GM18505 (cell line): ENCODE results near the gene DUOXA1.
"Not testable (repeated sequence)": the region's sequence is repeated elsewhere in the genome, so short reads cannot be mapped to it uniquely, and the experiment has no call there.

Experiments used
- ATAC-seq: cut with Tn5 transposase; IDR thresholded peaks from one replicate; pipeline ENCODE4 v1.9.1; 2021; ENCODE audit not compliant: unreplicated experiment
- POLR2A ChIP-seq: IDR thresholded peaks from 4 replicates; pipeline ENCODE4 v1.6.1; 2011; ENCODE audit warnings: borderline replicate concordance; ENCODE audit not compliant: insufficient read depth, insufficient read length; ENCODE audit errors: extremely low read depth

Gene DUOXA1

DNA sequence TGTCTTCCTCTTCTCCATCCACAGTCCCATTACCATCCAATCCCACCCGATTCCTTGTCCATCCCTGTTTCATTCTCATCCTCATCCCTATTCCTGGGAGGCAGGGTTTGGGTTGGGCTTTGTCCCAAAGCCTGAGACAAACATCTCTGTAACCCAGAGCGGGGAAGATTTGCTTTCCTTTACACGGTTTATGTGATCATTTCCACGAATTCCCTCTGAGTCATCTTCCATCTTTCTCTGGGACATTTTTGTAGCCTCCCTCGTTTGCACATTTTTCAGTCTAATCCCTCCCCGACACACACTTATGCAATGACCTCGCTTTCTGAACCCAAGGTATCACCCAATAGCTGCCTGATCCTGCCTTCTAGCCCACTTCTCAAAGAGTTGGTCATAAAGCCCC lies 38.5 kb downstream of the DUOXA1 start:
- no peak for ATAC-seq
- TF ChIP-seq POLR2A = no peak

DNA sequence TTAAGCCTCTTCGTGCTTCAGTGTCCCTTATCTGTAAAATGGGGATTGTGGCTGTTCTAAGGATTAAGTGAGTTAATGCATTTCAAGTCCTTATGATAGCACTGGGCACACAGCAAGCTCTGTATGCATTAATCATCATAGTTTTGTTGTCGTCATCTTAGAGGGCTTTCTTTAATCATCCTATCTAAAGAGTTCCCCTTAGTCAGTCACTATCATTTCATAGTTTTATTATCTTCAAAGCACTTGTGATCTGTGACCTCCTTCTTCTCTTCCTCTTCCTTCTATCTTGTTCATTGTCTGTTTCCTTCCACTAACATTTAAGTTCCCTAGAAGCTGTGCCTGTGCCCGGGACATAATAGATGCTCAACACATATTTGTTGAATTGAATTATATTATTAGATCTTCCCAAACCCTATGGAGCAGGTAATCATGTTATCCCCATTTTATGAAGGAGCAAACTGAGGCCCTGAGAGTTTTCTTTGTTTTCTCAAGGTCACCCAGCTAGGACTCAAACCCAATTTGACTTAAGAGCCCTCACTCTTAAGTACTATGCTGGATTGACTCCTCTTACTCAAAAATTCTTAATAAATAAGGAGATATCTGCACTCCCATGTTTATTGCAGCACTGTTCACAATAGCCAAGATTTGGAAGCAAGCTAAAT lies 39.8 kb downstream of the DUOXA1 start:
- TF ChIP-seq POLR2A = no peak
- no peak for ATAC-seq

DNA sequence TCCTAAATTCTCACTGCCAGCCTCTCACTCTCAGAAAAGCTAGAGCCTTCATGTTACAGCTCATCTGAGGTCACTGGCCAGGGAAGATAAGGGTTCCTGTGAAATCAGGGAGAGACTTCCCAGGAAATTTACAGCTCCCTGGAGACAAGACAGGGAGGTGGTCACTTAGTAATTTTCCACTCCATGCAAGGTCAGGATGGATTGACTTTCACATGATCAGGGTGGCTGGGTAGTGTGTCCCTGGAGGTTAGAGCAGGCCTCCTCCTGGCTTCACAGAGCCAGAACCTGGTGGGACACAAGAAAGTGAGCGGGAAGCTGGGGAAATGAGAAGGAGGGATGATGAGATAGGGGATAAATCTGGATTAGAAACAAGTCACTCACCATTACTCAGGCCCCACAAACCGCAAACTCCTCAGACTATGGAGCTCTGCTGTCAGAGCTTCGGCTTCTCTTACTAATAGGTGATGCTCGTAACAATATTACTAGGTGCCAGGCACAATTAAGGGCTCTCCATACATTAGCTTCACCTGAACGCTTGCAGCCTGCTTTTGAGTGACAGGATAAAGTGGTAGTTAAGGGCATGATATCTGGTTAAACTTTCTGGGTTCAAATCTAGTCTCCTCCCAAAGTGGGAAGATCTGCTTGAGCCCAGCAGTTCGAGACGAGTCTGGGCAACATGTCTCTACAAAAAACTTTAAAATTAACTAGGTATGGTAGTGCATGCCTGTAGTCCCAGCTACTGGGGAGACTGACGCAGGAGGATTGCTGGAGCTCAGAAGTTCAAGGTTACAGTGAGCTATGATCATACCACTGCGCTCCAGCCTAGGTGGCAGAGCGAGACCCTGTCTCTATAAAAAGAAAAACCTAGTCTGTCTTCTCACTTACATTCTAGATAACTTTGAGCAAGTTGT lies 40.6 kb downstream of the DUOXA1 start:
- ATAC-seq = no peak
- TF ChIP-seq POLR2A = no peak

DNA sequence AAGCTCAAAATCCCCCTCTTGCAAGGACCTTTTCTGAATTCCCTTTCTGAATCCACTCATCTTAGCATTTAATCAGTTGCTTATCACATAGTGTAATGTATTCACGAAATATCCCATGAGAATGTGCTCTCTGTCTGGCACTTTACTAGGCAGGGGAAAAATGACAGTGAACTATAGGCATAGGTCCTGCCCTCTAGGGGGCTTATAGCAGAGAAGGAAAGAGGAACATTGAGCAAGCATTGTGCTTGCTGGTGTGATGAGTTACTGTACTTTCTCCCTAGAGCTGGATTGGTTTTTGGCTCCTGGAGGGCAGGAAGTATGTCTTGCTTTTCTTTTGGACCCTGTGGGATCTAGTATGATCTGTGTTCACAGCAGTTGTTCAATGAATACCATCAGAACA lies 42.2 kb downstream of the DUOXA1 start:
- no peak for ATAC-seq

DNA sequence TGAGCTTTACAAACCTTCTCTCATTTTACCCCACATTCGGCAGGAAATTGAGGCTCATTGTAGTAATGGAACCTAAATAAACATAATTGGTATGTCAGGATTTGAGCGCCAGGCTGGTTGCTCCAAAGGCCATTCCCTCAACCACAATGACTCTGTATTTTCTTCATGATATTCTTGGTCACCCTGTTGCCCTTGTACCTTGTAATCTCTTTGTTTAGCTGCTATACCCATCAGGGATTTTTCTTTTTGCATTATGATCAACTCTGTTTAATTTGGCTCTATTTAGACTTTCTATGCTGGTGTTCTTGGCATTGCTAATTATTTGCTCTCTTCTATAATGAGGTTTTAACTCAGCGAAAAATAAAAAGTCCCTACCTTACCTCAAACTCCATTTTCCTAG lies 45.5 kb downstream of the DUOXA1 start:
- TF ChIP-seq POLR2A = no peak
- no peak for ATAC-seq

More for the DNA sequence above, 42.2 kb downstream of the DUOXA1 start:
- no peak for TF ChIP-seq POLR2A

DNA sequence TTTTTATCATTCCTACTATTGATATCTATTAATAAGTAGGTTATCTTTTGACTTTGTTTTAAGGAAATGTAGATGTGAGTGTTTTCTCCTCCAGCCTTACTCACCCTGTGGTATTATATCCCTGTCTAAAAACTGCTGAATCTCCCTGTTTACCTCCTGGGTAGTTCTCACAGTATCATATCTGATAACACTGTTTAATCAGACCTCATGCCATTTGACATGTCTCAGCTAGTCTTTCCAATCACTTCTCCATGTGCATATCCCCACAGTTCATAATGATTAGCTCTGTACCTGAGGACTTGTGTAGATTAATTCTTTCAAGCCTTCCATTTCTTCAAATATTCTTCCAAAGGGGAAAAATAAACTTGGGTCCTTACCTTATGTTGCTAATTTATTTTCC lies 46.5 kb downstream of the DUOXA1 start:
- TF ChIP-seq POLR2A = no peak
- ATAC-seq = no peak

DNA sequence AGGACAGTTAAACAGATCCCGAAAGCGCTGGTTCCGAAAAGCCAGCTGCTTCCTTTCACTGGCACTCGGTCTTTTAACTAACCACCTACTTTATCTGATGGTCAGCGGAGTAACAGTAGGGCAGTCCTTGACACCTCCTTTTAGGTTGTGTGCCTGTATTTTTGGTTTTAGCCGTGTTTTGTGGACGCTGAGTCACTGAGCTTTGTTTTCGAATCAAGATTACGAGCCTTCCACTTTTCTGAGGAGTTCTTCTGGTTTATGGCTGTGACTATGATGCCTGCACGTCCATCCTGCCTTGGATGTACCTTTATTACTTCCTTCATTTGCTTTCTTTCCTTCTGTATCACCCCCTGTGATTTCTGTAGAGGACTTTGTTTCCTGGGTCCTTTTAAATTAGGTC lies 47.3 kb downstream of the DUOXA1 start:
- ATAC-seq = not testable (repeated sequence)

DNA sequence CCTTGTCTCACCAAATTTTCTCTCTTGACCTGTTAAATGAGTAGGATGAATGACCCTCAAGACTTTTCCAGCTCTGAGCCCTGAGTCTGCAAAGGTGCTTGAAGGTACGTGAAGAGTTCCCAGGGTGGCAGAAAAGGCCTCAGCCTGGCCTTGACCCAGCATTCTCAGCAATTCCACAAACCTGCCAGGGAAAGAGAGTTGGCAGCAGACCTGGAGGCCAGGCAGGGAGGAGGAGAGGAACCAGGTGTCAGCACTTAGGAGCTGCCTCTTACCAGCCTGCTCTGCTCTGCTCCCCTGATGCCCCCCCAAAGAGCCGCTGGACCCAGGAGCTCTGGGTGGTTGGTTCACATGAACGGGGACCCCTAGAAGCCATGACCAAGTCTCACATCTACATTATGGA lies 49.1 kb downstream of the DUOXA1 start:
- not testable (repeated sequence) for ATAC-seq

DNA sequence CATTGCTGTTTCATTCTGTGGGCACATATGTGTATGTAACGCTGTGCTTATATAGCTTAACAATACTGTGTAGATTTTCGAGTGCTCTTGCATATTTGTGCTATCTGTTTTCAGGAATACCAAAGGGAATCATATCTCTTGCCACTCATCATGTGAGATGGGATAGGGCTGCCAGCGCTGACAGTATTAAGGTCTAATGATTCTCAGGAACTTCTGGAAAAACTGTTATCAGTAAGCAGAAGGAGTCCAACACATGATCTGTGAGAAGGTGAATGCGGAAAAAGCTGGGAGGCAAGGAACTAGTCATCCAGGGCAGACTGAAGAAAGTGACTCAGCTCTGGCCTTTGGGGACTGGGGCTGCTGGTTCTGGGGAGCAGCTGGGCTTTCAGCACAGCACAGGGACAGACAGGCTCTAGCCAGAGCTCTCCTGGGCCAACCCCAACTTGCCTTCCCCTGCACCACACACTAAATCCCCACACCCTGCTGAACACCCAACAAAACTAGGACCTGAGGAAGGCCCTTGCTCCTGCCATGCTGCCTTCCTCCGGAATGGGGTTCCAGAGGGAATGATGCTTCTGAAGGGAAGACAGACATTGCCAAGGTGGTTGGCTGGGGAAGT lies 49.9 kb downstream of the DUOXA1 start:
- not testable (repeated sequence) for ATAC-seq

DNA sequence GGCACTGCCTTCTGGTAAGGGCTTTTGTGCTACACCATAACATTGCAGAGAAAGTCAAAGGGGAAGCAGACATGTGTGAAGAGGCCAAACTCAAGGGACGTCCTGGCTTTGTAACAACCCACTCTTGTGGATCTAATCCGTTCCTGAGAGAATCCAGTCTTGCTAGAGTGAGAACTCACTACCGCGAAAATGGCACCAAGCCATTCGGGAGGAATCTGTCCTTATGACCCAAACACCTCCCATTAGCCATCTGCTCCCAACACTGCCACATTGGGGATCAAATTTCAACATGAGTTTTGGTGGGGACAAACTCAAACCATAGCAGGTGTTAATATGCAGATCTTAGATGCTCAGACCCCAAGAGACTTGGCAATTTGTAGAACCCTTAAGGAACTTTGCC lies 50.5 kb downstream of the DUOXA1 start:
- ATAC-seq = not testable (repeated sequence)

DNA sequence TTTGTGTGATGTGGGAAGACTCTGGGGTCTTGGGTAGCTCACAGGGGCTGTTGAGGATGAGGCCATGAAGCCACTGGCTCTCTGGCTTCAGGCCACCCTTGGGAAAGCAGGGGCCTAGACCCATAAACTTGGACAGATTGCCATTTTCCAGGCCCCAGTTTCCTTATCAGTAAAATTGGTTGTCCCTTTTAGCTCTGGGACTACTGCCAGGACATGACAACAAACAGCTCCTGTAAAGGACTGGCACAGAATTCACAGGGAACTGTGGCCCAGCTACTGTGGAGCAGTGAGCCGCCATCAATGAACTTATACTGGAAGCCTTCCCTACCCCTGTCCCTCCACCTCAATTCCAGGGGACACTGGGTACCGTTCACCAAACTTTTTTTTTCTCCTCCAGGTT lies 52.3 kb downstream of the DUOXA1 start:
- ATAC-seq = not testable (repeated sequence)

DNA sequence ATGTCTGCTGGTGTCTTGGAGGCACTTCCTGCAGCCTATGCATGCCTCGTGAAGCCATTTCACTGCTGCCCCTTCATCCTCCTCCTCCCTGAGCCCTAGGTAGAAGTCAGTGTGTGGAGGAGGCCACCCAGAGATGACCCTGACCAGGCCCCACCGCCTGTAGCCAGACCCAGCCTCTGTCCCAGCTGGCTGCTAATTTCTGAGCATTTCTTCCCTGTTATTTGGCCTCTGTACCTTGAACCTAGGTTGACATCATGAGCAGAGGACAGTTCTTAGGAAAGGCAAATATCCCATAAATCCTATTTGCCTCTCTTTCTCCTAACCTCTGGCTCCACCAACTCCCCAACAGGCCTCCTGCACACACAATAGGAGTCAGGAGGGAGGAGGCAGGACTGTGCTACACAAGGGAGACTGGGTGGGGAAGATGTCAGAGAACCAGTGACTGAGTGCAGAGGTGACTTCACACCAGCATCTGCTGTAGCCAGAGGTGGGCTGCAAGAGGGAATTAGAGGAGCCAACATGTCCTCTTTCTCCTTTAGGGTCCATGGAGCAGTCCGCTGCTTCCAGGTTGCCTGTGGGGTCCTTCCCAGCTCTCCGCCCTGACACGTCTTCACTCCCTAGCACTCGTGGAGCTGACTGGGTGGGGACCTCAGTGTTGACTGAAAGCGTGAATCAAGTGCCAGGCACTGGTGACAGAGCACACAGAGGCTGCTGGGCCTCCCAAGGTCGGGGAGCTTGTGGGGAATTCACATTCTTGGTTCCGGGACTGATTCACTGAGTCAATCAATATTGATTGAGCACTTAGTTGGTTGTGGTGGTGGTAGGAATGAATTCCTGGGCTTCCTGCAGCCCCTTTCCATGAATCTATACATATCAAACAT lies 54.0 kb downstream of the DUOXA1 start:
- not testable (repeated sequence) for ATAC-seq

DNA sequence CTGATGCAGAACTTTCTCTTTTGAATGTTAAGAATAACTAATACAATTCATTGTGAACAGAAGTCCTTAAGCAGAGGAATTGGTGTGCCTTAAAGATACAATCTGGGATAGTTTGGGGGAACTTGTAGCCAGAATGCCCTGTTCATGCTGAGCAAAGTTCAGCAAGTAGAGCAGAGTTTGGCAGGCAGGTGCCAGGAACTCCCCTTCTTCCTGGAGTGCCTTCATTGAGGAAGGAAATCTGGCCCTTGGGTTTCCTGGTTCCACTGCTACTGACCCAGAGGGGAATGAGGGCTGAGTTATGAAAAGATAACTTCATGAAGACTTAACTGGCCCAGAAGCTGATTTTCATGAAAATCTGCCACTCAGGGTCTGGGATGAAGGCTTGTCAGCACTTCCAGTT lies 56.1 kb downstream of the DUOXA1 start:
- ATAC-seq = not testable (repeated sequence)

DNA sequence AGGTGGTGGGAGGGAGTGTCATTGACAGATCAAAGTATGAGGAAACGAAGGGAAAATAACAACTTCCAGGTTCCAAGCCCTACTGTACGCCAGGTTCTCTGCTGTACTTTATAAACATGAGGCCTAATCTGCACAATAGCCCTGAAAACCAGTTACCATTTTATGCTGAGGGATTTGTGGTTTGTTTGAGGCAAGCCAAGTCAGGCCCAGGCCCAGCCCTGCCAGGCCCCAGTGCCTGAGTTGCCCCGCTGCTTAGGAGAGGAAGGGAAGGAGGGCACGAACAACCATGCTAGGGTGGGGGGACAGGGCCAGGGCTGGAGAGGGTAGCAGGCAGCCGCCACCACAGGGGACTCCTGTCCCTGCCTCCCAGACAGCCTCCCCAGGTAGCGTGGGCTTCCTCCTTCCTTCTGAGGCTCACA lies 59.7 kb downstream of the DUOXA1 start:
- ATAC-seq = not testable (repeated sequence)
